ENCODE results near the gene SYNE2.
"Not testable (repeated sequence)": the region's sequence is repeated elsewhere in the genome, so short reads cannot be mapped to it uniquely, and the experiment has no call there.

SYNE2 gene

DNA sequence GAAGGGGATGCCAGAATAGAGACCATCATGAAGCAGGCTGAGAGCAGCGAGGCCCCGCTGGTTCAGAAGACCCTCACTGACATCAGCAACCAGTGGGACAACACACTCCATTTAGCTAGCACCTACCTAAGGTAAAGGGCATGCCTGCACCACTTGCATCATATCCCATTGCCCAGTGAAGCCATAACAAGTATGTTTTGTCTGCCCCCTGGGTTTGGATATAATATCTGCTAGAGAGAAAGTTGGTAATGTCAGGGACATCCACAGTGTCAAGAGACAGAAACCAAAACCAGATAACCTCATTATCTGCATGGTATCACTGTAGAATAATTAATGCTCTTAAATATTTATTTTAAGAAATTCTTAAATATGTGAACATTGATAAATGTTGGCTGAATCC is 173.8 kb downstream of the SYNE2 start:
- no peak for DNase-seq

- DNase-seq = no peak
Observed at GRCh38 chr14:64035143-64035542, 182.3 kb downstream of the SYNE2 start.

- not testable (repeated sequence) for DNase-seq
Observed at GRCh38 chr14:64037869-64038745, 185.3 kb downstream of the SYNE2 start.

DNA sequence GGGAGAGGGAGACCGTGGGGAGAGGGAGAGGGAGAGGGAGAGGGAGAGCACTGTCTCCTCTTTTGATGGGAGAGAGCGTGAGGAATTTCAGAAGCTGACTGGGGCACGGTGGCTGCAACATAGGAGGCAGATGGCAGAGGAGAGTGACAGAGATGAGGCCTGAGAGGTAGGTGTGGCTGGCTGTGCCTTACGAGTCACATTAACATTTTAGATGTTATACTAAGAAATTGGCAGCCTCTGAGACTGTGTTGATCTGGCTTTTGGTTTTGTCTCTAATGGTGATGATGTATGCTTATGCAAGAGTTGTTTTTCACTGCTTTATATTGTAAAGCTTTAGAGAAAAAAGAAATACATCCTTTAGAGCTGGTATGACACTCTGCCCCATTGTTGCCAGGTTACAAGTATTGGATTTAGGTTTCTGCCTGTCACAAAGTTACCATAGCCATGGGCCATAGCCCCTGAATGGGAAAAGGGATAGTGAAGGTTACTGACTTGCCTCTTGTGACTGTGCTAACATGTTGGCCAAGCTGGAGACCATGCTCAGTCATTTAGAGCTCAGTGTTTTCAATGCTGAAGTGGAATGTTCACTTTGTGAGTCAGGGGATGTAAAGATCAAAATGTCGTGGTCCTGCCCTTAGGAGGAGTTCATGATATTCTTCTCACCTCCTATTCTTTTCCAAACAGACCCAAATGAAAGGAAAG is 186.2 kb downstream of the SYNE2 start:
- no peak for DNase-seq

DNA sequence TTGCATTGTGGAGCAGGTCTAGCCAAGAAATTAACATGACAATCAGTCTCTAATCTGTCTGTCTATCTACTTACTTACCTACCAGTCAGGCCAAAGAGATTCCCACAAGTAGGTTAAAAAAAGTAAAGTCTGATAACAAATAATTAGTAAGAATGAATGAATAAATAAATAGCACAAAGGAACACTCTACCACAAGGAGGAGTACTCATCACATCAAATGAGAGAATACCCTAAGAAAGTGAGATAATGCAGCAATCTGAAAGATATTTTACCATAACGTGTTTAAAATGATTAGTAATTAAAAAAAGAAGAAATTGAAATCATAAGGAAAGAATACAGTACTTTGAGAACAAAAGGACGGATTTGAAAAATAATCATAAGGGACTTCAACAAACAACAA is 187.2 kb downstream of the SYNE2 start:
- no peak for DNase-seq

DNA sequence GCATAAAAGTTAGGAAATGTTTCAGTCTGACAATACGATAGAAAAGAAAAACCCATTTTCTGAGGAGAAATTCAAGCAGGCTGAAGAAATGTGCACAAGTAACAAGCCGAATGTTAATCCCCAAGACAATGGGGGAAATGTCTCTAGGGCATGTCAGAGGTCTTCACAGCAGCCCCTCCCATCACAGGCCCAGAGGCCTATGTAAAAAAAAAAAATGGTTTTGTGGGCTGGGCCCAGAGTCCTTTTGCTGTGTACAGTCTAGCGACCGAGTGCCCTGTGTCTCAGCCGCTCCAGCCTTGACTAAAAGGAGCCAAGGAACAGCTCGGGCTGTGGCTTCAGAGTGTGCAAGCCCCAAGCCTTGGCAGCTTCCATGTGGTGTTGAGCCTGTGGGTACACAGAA is 190.5 kb downstream of the SYNE2 start:
- not testable (repeated sequence) for DNase-seq

DNA sequence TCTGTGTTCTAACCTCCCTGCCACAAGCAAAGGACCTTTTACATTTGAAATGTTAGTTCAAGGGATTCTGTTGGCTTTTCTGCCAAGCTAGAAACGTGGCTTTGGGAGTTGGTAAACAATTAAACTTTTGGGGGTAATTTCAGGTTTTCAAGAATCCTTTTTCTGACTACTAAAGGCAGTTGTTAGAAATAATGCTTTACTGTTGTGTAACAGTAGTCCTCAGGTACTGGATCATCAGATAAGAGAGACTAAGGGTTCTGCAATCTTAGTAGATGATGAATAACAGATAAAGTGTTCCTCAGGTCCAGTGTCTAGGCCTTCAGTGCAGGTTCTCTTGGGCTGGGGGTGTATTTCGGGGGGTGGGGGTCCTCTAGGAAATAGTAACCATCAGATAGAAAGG is 192.3 kb downstream of the SYNE2 start:
- DNase-seq = no peak

DNA sequence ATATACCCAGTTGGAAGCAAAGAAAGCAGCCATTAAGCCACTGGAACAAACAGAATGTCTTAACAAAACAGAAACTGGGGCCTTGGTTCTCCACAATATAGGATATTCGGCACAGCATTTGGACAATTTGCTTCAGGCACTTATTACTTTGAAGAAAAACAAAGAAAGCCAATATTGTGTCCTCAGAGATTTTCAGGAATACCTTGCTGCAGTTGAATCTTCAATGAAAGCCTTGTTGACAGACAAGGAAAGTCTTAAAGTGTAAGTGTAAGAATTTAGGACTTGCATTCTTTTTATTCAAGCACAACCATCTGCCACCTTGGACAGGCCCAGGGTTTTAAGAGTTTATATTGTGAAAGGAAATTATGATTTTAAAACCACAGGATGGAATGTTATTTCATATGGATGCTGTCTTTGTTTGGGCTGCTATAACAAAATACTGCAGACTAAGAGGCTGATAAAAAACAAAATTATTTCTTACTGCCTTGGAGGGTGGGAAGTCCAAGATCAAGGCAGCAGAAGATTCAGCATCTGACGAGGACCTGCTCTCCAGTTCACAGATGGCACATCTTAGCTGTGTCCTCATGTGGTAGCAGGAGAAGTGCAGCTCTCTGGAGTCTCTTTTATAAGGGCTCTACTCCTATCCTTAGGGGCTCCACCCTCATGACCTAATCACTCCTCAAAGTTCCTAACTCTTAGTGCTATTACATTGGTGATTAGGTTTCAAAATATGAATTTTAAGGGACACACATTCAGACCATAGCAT is 197.0 kb downstream of the SYNE2 start:
- no peak for DNase-seq

DNA sequence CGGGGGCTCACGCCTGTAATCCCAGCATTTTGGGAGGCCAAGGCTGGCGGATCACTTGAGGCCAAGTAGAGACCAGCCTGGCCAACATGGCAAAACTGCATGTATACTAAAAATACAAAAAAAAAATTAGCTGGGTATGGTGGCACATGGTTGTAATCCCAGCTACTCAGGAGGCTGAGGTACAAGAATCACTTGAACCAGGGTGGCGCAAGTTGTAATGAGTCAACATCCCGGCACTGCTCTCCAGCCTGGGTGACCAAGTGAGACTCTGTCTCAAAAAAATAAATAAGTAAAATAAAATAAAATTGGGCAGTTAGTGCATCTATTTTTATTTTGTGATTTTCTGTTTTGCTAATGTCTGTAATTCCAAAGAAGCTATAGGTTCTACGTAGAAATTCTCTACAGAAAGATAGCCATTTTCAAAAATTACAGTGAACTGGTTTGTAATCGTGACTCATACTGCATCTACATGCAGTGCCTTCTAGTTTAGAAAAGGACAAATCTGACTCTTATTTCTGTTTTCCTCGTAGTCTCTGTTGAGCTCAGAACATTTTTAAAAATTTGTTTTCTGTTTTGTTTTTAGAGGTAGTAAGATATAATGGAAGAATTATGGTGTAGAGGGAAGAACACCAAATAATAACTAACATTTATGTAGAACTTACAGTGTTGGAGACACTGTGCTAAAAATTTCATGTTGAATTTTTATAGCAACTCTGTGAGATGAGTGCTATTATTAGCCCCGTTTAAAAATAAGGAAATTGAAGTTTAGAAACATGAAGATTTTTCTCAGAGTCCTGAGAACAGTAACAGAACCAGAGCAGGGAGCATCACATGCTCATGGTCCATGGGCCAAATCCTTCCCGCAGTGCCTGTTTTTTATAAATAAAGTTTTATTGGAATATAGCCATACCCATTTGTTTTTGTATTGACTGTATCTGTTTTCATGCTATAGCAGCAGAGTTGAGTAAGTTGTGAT is 201.2 kb downstream of the SYNE2 start:
- no peak for DNase-seq

DNA sequence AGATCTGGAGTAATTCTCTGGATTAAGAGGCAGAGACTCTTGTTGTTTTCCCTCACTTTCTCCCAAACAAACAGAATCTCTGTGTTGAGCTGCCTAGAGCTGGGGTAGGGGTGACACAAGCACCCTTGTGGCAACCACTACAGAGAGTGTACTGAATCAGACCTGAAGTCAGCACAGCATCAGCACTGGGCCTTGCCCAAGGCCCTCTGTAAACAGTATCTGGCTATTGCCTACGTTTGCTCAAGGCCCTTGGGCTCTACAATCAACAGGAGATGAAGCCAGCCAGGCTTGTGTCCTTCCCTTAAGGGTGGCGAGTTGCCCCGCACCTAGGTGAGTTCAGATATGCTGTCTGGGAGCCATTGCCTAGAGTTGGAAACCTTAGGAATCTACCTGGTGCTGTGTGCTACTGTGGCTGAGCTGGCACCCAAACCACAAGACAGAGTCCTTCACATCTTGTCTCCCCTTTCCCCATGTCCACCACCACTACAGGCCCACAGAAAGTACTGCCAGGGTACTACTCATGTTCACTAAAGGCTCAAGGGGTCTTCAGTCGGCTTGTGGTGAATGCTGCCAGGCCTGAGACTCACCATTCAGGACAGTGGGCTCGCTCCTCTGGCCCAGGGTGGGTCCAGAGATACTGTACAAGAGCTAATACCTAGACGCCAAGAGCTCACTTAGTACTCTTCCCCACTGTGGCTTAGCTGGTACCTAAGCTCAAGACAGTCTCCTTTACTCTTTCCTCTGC is 206.8 kb downstream of the SYNE2 start:
- no peak for DNase-seq

DNA sequence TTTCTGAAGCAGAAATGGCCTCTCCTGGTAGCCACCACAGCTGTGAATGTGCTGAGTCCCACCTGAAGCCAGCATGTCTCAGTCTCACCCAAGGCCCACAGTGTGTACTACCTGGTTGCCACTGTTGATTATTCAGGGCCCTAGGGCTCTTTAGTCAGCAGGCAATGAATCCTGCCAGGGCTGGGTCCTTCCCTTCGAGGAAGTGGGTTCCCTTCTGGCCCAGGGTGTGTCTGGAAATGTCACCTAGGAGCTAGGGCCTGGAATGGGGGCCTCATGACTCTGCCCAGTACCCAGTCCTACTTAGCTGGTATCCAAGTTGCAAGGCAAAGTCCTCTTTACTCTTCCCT is 207.4 kb downstream of the SYNE2 start:
- DNase-seq = no peak

- DNase-seq = no peak
Observed at GRCh38 chr14:64060648-64061096, 207.9 kb downstream of the SYNE2 start.

DNA sequence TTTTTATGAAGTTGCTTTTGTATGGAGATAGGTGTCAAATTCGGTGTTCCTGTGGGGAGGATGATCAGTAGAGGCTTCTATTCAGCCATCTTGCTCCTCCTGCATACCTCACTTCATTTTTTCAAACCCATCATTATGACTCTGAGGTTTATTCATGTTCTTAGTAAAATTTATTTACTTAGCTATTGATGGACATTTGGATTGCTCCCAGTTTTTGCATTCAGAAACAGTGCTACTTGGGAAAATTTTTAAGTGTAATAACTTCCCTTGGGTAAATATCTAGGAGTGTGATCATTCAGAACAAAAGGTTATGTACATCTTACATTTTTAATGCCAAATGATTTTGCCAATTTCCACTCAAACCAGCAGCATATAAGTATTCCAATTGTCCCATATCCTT is 208.3 kb downstream of the SYNE2 start:
- DNase-seq = no peak

GRCh38 chr14:64061706-64062105 is 208.9 kb downstream of the SYNE2 start:
- no peak for DNase-seq

- no peak for DNase-seq
Observed at GRCh38 chr14:64062381-64063115, 209.7 kb downstream of the SYNE2 start.

DNA sequence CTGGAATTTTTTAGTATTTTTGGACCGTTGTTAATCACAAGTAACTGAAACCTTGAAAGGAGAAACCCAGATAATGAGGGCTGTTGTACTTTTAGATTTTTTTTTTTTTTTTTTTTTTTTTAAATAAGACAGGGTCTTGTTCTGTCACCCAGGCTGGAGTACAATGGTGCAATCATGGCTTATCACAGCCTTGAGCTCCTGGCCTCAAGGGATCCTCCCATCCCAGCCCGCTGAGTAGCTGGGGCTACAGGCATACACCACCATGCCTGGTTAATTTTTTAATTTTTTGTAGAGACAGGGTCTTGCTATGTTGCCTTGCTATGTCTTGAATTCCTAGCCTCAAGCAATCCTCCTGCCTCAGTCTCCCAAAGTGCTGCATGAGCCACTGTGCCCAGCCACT is 211.6 kb downstream of the SYNE2 start:
- DNase-seq = no peak

DNA sequence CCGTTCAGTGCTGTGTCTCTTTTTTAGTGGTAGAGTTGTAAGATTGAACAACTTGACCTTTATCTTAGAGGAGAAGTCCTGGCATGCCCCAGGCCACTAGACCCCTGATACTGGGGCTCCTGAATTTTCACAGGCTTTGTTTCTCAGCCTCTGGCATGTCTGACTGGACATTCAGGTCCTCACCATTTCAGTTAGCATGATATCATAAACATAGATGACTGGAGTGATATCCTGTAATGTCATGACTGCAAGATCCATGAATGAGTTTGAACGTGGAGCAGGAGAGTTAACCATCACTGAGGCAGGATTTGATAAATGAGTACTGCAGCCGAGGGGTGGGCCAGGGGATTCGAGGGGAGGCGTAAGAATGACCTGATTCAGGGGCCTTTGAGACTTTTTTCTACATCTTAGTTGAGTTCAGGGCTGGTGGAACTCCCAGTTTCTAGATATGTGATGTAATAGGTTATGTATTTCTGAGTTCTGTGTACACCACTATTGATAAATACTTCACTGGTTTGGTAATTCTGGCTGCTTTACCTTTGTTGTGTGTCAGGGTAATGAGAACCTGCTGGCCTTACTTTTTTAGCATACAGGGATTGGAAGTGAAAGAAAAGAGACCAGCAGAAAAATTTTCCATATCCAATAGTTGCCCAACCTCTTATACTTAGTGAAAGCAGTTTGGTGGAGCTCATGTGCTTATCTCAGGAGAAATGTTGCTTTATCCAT is 217.0 kb downstream of the SYNE2 start:
- DNase-seq = no peak

DNA sequence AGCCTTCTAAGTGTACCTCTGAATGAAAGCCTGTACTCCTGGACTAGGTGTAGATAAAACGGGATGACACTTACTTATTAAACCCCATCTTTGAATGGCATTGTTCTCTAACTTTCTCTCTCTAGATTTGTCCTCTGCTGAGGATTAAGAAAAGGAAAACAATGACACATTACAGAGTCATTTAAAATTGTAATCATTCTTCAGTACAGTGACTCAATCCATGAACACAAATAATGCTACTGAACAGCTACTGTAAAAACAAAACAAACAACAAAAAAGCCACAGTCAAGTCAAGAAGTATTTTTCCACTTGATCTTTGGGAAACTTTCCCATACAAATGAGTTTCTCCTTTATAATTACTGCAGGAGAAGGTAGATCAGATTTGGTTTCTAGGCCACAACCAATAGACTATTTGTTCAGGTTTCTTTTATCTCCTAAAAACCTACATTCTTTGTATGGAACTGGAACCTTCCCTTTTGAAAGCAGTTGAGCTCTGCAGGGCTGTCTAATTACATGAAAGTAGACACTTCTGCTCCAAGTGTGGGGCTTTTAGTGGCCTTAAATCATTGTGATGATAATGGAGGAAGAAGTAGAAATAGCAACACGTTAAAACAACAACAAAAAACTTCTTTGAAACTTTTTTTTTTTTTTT is 222.3 kb downstream of the SYNE2 start:
- DNase-seq = no peak

GRCh38 chr14:64075613-64076005 is 222.8 kb downstream of the SYNE2 start:
- DNase-seq = no peak

- DNase-seq = no peak
Observed at GRCh38 chr14:64080452-64080851, 227.6 kb downstream of the SYNE2 start.
